GM23338 (cell line): ENCODE measurements around the gene SRP54. TPM values are rescaled to one million over a fixed set of nuclear protein-coding genes. Genes with fewer than 3 reads are reported as not detected.

Experiments used
- ATAC-seq: fragments of 200-7000 bp; cut with Tn5 transposase; 3 replicates; pipeline ENCODE4 v1.9.1; 2020
- DNase-seq: peaks from one replicate; pipeline ENCODE4 v3.0.0-alpha.2; 2015; ENCODE audit warnings: low spot score
- H2AFZ ChIP-seq: fragments of 200-600 bp; sonication (generic); 2 replicates; pipeline ENCODE4 v1.8.0; 2016; ENCODE audit warnings: antibody characterized with exemption, mild to moderate bottlenecking, moderate library complexity
- H3F3A ChIP-seq: fragments of 200-600 bp; sonication (generic); replicated peaks from 2 replicates; pipeline ENCODE4 v1.8.0; 2017; ENCODE audit warnings: antibody characterized with exemption, mixed run types, low read depth
- H3K27ac ChIP-seq: fragments of 200-600 bp; sonication (generic); 2 replicates; pipeline ENCODE4 v1.6.1; 2016; ENCODE audit warnings: low read depth
- H3K27me3 ChIP-seq: fragments of 200-600 bp; sonication (generic); 2 replicates; pipeline ENCODE4 v1.8.0; 2016; ENCODE audit warnings: mild to moderate bottlenecking, mixed run types, moderate library complexity; ENCODE audit not compliant: insufficient read depth
- H3K36me3 ChIP-seq: fragments of 200-600 bp; sonication (generic); 2 replicates; pipeline ENCODE4 v1.8.0; 2016; ENCODE audit warnings: mild to moderate bottlenecking; ENCODE audit not compliant: insufficient read depth
- H3K4me1 ChIP-seq: fragments of 200-600 bp; sonication (generic); 2 replicates; pipeline ENCODE4 v1.8.0; 2016; ENCODE audit warnings: mild to moderate bottlenecking, moderate library complexity; ENCODE audit not compliant: insufficient read depth
- H3K4me2 ChIP-seq: fragments of 200-600 bp; sonication (generic); 2 replicates; pipeline ENCODE4 v1.7.1; 2017; ENCODE audit warnings: mixed run types
- H3K4me3 ChIP-seq: fragments of 200-600 bp; sonication (generic); 2 replicates; pipeline ENCODE4 v1.6.1; 2016; ENCODE audit warnings: mixed run types
- H3K79me2 ChIP-seq: fragments of 200-600 bp; sonication (generic); replicated peaks from 2 replicates; pipeline ENCODE4 v1.8.0; 2017; ENCODE audit warnings: mild to moderate bottlenecking; ENCODE audit not compliant: insufficient read depth
- H3K9me2 ChIP-seq: fragments of 200-600 bp; sonication (generic); 2 replicates; pipeline ENCODE4 v1.8.0; 2017; ENCODE audit not compliant: insufficient read depth
- H4K20me1 ChIP-seq: fragments of 200-600 bp; sonication (generic); replicated peaks from 2 replicates; pipeline ENCODE4 v1.8.0; 2017; ENCODE audit warnings: mild to moderate bottlenecking; ENCODE audit not compliant: insufficient read depth
- H3K27ac Mint-ChIP-seq: 2 replicates; pipeline ENCODE4 v1.8.0; 2020; ENCODE audit warnings: inconsistent platforms, mild to moderate bottlenecking, moderate library complexity, mixed read lengths
- H3K27me3 Mint-ChIP-seq: 3 replicates; pipeline ENCODE4 v1.8.0; 2022; ENCODE audit warnings: low read depth, mild to moderate bottlenecking, moderate library complexity, mixed read lengths, inconsistent platforms; ENCODE audit not compliant: insufficient read depth, poor library complexity
- H3K36me3 Mint-ChIP-seq: 3 replicates; pipeline ENCODE4 v1.8.0; 2021; ENCODE audit warnings: low read depth, mild to moderate bottlenecking, inconsistent platforms, moderate library complexity, mixed read lengths
- H3K4me1 Mint-ChIP-seq: 3 replicates; pipeline ENCODE4 v1.8.0; 2020; ENCODE audit warnings: mild to moderate bottlenecking, inconsistent platforms, mixed read lengths
- H3K4me3 Mint-ChIP-seq: 3 replicates; pipeline ENCODE4 v1.8.0; 2021; ENCODE audit warnings: moderate library complexity, mild to moderate bottlenecking, inconsistent platforms, mixed read lengths
- H3K9me3 Mint-ChIP-seq: 3 replicates; pipeline ENCODE4 v1.8.0; 2020; ENCODE audit warnings: moderate library complexity, mild to moderate bottlenecking, inconsistent platforms, mixed read lengths
- CREB1 ChIP-seq: fragments of 250-450 bp; sonication (Bioruptor Pico); IDR thresholded peaks from 2 replicates; pipeline ENCODE4 v1.5.0; 2020; ENCODE audit warnings: low read depth, mild to moderate bottlenecking, moderate library complexity
- JUNB ChIP-seq: IDR thresholded peaks from one replicate; pipeline ENCODE4 v1.6.1; 2016; ENCODE audit warnings: antibody characterized with exemption; ENCODE audit not compliant: unreplicated experiment
- NANOG ChIP-seq: IDR thresholded peaks from 2 replicates; pipeline ENCODE4 v1.6.1; 2016; ENCODE audit warnings: antibody characterized with exemption, borderline replicate concordance
- STAT1 ChIP-seq: IDR thresholded peaks from one replicate; pipeline ENCODE4 v1.6.1; 2016; ENCODE audit warnings: antibody characterized with exemption; ENCODE audit not compliant: unreplicated experiment
- ZNF114 ChIP-seq: fragments of 250-450 bp; sonication (Bioruptor Pico); IDR thresholded peaks from 2 replicates; pipeline ENCODE4 v1.5.0; 2020; ENCODE audit warnings: mild to moderate bottlenecking, moderate library complexity
- ZNF331 ChIP-seq: fragments of 250-450 bp; sonication (Bioruptor Pico); IDR thresholded peaks from 2 replicates; pipeline ENCODE4 v1.5.0; 2020; ENCODE audit warnings: low read depth, mild to moderate bottlenecking, moderate library complexity
- polyA plus RNA-seq: library from polyadenylated mRNA; unstranded; fragments of >200 nt; fragmentation: Nextera tagmentation; extraction: Ambion mirVana; gene quantifications from 2 replicates; pipeline ENCODE4 v1.2.1, GENCODE V29; 2016
- total RNA-seq: library from RNA; depleted of rRNA; stranded (reverse); fragments of >200 nt; shearing (Covaris generic); gene quantifications from 2 replicates; pipeline ENCODE4 v1.2.3, GENCODE V29; 2014
- TF ChIP-seq, protein P1 (sequence below): IDR thresholded peaks from one replicate; pipeline ENCODE4 v1.6.1; 2018; ENCODE audit warnings: antibody characterized with exemption; ENCODE audit not compliant: unreplicated experiment
- TF ChIP-seq, protein P2 (sequence below): fragments of 250-450 bp; sonication (Bioruptor Pico); IDR thresholded peaks from 2 replicates; pipeline ENCODE4 v1.5.0; 2020; ENCODE audit warnings: mild to moderate bottlenecking, moderate library complexity

Gene SRP54
- total and polyA plus RNA-seq, 2 experiments from 2014 or later: 60.4 to 77.5 TPM

DNA sequence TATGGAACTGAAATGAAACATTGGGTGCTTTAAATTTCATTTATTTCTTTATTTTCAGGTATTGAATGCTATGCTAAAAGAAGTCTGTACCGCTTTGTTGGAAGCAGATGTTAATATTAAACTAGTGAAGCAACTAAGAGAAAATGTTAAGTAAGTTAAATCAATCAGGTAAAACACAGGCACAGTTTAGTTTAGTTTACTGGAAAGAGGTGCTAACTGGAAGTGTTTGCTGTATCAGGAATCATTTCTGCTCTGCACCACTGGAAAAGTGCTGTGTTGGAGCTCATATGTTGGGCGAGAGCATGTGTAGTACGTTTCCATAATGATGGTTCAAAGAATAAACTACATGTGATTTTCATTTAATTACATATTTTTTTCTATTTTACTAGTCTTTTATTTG lies 16.7 kb downstream of the SRP54 start:
- Histone ChIP-seq H2AFZ (no peak overlapping the region), H3K27me3 (no peaks in the 10 kb centered on the region), H3K9me2 (no peaks in the 10 kb centered on the region), H3K4me3 (no peak overlapping the region), H3K79me2 (peaks cover 18% of the 10 kb centered on the region), H4K20me1 (no peaks in the 10 kb centered on the region; the same call in 1 of the 2 replicates), H3K4me2 (no peak overlapping the region), H3K4me1 (no peaks in the 10 kb centered on the region), H3K27ac (no peak overlapping the region), H3F3A (no peaks in the 10 kb centered on the region), H3K36me3 (peaks cover 11% of the 10 kb centered on the region; the same call in 1 of the 2 replicates)
- Mint-ChIP-seq H3K36me3 (peaks cover 9% of the 10 kb centered on the region; the same call in 2 of the 3 replicates), H3K4me1 (no peaks in the 10 kb centered on the region), H3K27ac (no peak overlapping the region), H3K4me3 (no peak overlapping the region), H3K9me3 (no peaks in the 10 kb centered on the region), H3K27me3 (no peaks in the 10 kb centered on the region)
- no peak for DNase-seq
- TF ChIP-seq JUNB (no peak), ZNF331 (CRISPR knock-in tag) (no peak)
- ATAC-seq: no peak

DNA sequence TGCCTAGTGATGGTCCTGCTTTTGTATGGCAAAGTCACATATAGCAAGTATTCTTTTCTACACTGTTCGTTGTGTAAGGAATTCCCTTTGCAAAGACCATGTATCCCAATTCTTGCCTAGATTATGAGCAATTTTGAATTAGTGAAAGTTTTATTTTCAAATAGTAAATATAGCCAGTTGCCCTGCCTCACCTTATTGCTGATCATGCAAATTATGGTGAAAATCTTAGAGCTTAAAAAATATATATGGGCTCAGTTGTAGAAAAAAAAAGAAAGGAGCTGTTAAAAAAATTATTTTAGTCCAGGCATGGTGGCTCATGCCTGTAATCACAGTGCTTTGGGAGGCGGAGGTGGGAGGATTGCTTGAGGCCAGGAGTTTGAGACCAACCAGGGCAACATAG lies 18.8 kb downstream of the SRP54 start:
- Histone ChIP-seq H3K27me3 (no peaks in the 10 kb centered on the region), H3K36me3 (peaks cover 11% of the 10 kb centered on the region; the same call in 1 of the 2 replicates), H3K79me2 (no peaks in the 10 kb centered on the region), H3K27ac (no peak overlapping the region), H3K9me2 (no peaks in the 10 kb centered on the region), H3K4me3 (no peak overlapping the region), H3F3A (no peaks in the 10 kb centered on the region), H2AFZ (no peak overlapping the region), H4K20me1 (no peaks in the 10 kb centered on the region; the same call in 1 of the 2 replicates), H3K4me1 (no peaks in the 10 kb centered on the region), H3K4me2 (no peak overlapping the region)
- H3K4me3 Mint-ChIP-seq: no peak overlapping the region
- peaks cover 11% of the 10 kb centered on the region; the same call in 2 of the 3 replicates for H3K36me3 Mint-ChIP-seq
- no peaks in the 10 kb centered on the region for H3K27me3 Mint-ChIP-seq
- no peak for ATAC-seq
- H3K9me3 Mint-ChIP-seq: no peaks in the 10 kb centered on the region
- no peak for DNase-seq
- TF ChIP-seq CREB1 (CRISPR knock-in tag): no peak
- TF ChIP-seq JUNB: no peak
- TF ChIP-seq ZNF114 (CRISPR knock-in tag): no peak
- TF ChIP-seq ZNF331 (CRISPR knock-in tag): no peak
- TF ChIP-seq NANOG: no peak
- TF ChIP-seq, protein P1, sequence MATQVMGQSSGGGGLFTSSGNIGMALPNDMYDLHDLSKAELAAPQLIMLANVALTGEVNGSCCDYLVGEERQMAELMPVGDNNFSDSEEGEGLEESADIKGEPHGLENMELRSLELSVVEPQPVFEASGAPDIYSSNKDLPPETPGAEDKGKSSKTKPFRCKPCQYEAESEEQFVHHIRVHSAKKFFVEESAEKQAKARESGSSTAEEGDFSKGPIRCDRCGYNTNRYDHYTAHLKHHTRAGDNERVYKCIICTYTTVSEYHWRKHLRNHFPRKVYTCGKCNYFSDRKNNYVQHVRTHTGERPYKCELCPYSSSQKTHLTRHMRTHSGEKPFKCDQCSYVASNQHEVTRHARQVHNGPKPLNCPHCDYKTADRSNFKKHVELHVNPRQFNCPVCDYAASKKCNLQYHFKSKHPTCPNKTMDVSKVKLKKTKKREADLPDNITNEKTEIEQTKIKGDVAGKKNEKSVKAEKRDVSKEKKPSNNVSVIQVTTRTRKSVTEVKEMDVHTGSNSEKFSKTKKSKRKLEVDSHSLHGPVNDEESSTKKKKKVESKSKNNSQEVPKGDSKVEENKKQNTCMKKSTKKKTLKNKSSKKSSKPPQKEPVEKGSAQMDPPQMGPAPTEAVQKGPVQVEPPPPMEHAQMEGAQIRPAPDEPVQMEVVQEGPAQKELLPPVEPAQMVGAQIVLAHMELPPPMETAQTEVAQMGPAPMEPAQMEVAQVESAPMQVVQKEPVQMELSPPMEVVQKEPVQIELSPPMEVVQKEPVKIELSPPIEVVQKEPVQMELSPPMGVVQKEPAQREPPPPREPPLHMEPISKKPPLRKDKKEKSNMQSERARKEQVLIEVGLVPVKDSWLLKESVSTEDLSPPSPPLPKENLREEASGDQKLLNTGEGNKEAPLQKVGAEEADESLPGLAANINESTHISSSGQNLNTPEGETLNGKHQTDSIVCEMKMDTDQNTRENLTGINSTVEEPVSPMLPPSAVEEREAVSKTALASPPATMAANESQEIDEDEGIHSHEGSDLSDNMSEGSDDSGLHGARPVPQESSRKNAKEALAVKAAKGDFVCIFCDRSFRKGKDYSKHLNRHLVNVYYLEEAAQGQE: no peak
- no peak for TF ChIP-seq STAT1
- TF ChIP-seq, protein P2, sequence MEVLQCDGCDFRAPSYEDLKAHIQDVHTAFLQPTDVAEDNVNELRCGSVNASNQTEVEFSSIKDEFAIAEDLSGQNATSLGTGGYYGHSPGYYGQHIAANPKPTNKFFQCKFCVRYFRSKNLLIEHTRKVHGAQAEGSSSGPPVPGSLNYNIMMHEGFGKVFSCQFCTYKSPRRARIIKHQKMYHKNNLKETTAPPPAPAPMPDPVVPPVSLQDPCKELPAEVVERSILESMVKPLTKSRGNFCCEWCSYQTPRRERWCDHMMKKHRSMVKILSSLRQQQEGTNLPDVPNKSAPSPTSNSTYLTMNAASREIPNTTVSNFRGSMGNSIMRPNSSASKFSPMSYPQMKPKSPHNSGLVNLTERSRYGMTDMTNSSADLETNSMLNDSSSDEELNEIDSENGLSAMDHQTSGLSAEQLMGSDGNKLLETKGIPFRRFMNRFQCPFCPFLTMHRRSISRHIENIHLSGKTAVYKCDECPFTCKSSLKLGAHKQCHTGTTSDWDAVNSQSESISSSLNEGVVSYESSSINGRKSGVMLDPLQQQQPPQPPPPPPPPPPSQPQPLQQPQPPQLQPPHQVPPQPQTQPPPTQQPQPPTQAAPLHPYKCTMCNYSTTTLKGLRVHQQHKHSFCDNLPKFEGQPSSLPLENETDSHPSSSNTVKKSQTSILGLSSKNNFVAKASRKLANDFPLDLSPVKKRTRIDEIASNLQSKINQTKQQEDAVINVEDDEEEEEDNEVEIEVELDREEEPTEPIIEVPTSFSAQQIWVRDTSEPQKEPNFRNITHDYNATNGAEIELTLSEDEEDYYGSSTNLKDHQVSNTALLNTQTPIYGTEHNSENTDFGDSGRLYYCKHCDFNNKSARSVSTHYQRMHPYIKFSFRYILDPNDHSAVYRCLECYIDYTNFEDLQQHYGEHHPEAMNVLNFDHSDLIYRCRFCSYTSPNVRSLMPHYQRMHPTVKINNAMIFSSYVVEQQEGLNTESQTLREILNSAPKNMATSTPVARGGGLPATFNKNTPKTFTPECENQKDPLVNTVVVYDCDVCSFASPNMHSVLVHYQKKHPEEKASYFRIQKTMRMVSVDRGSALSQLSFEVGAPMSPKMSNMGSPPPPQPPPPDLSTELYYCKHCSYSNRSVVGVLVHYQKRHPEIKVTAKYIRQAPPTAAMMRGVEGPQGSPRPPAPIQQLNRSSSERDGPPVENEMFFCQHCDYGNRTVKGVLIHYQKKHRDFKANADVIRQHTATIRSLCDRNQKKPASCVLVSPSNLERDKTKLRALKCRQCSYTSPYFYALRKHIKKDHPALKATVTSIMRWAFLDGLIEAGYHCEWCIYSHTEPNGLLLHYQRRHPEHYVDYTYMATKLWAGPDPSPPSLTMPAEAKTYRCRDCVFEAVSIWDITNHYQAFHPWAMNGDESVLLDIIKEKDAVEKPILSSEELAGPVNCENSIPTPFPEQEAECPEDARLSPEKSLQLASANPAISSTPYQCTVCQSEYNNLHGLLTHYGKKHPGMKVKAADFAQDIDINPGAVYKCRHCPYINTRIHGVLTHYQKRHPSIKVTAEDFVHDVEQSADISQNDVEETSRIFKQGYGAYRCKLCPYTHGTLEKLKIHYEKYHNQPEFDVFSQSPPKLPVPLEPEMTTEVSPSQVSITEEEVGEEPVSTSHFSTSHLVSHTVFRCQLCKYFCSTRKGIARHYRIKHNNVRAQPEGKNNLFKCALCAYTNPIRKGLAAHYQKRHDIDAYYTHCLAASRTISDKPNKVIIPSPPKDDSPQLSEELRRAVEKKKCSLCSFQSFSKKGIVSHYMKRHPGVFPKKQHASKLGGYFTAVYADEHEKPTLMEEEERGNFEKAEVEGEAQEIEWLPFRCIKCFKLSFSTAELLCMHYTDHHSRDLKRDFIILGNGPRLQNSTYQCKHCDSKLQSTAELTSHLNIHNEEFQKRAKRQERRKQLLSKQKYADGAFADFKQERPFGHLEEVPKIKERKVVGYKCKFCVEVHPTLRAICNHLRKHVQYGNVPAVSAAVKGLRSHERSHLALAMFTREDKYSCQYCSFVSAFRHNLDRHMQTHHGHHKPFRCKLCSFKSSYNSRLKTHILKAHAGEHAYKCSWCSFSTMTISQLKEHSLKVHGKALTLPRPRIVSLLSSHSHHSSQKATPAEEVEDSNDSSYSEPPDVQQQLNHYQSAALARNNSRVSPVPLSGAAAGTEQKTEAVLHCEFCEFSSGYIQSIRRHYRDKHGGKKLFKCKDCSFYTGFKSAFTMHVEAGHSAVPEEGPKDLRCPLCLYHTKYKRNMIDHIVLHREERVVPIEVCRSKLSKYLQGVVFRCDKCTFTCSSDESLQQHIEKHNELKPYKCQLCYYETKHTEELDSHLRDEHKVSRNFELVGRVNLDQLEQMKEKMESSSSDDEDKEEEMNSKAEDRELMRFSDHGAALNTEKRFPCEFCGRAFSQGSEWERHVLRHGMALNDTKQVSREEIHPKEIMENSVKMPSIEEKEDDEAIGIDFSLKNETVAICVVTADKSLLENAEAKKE (CRISPR knock-in tag): no peak
- H3K4me1 Mint-ChIP-seq: no peaks in the 10 kb centered on the region
- H3K27ac Mint-ChIP-seq: no peak overlapping the region
